Panc1 (cell line): Measurements from ENCODE around the gene DDX42. TPM values are rescaled to one million over a fixed set of nuclear protein-coding genes. Genes with fewer than 3 reads are reported as not detected.

ENCODE experiments used
- ATAC-seq: fragments of 200-7000 bp; cut with Tn5 transposase; 2 replicates; pipeline ENCODE4 v1.9.1; 2020; ENCODE audit warnings: mild to moderate bottlenecking, moderate library complexity
- BruUV-seq: library from RNA; stranded (reverse); fragments of 400-500 nt; replicated peaks from 2 replicates; lab custom pipeline; 2021; lab: Mats Ljungman, UMichigan
- CTCF ChIA-PET: fragments of 300-600 bp; sonication (Branson Sonifier 250); formaldehyde crosslinking; loops from one replicate; lab custom pipeline; 2022; ENCODE audit warnings: antibody characterized with exemption; lab: Charles Lee
- POLR2A ChIA-PET: fragments of 300-600 bp; sonication (Branson Sonifier 250); formaldehyde crosslinking; loops from one replicate; lab custom pipeline; 2022; ENCODE audit warnings: antibody characterized with exemption; lab: Charles Lee
- DNase-seq: peaks from one replicate; pipeline ENCODE4 v3.0.0-alpha.2; 2010; ENCODE audit warnings: low read depth, low spot score
- H3K27ac ChIP-seq: 2 replicates; pipeline ENCODE4 v1.5.1; 2011; ENCODE audit warnings: mild to moderate bottlenecking, low read length, inconsistent platforms
- H3K27me3 ChIP-seq: fragments of 200-500 bp; sonication (Bioruptor generic); 2 replicates; pipeline ENCODE4 v1.6.0; 2014; ENCODE audit warnings: low read length, inconsistent platforms; ENCODE audit not compliant: control insufficient read depth, insufficient read depth
- H3K36me3 ChIP-seq: fragments of 200-500 bp; sonication (Bioruptor generic); 2 replicates; pipeline ENCODE4 v1.5.1; 2014; ENCODE audit warnings: inconsistent platforms, mild to moderate bottlenecking, low read length, moderate library complexity; ENCODE audit not compliant: control insufficient read depth, insufficient read depth
- H3K4me1 ChIP-seq: 2 replicates; pipeline ENCODE4 v1.5.1; 2011; ENCODE audit warnings: inconsistent platforms, mild to moderate bottlenecking, low read length, moderate library complexity; ENCODE audit not compliant: control insufficient read depth, insufficient read depth
- H3K4me3 ChIP-seq, 2 experiments: 2 replicates each; pipeline ENCODE4 v1.5.1; 2011 to 2012; ENCODE audit warnings: low read depth in 2 of 2, low read length in 2 of 2, mild to moderate bottlenecking in 2 of 2, inconsistent platforms in 1 of 2, moderate library complexity in 1 of 2
- H3K9me3 ChIP-seq: fragments of 200-500 bp; sonication (Bioruptor generic); 2 replicates; pipeline ENCODE4 v1.5.1; 2014; ENCODE audit warnings: low read depth, mild to moderate bottlenecking, inconsistent platforms, low read length, moderate library complexity; ENCODE audit not compliant: control insufficient read depth, insufficient read depth
- CTCF ChIP-seq: fragments of 450-650 bp; IDR thresholded peaks from 2 replicates; pipeline ENCODE4 v1.5.1; 2017; ENCODE audit warnings: mild to moderate bottlenecking
- POLR2AphosphoS5 ChIP-seq: IDR thresholded peaks from 2 replicates; pipeline ENCODE4 v1.6.1; 2012; ENCODE audit warnings: mild to moderate bottlenecking, low read depth, low read length, moderate library complexity
- REST ChIP-seq, 2 experiments: IDR thresholded peaks; 2 replicates each; pipeline ENCODE4 v1.6.1; 2011 to 2012; ENCODE audit warnings: low read depth in 2 of 2, control low read depth in 1 of 2, low read length in 1 of 2, mild to moderate bottlenecking in 1 of 2, moderate library complexity in 1 of 2; ENCODE audit not compliant: insufficient read depth in 1 of 2
- SIN3A ChIP-seq: IDR thresholded peaks from 2 replicates; pipeline ENCODE4 v1.6.1; 2012; ENCODE audit warnings: low read depth, mild to moderate bottlenecking, low read length, moderate library complexity, borderline replicate concordance; ENCODE audit not compliant: insufficient read depth
- TCF7L2 ChIP-seq: IDR thresholded peaks from 2 replicates; pipeline ENCODE4 v1.6.1; 2011; ENCODE audit warnings: mild to moderate bottlenecking, low read depth, low read length, inconsistent platforms
- in situ Hi-C: cut with HindIII; loops from 2 replicates; pipeline ENCODE4 v1.10.0; 2016; ENCODE audit warnings: low sequenced_read_pairs, low pct_unique_long_range_greater_than_20kb
- intact Hi-C: fragments of 100-400 bp; cut with micrococcal nuclease; formaldehyde crosslinking; loops from one replicate; pipeline ENCODE4 v1.10.0; 2022; ENCODE audit not compliant: unreplicated experiment
- total RNA-seq: library from RNA; stranded (reverse); gene quantifications from one replicate; pipeline ENCODE4 v1.2.1, GENCODE V29; 2021; ENCODE audit not compliant: unreplicated experiment

DDX42 gene
- total RNA-seq, 1 experiment from 2014 or later, result 89.6 TPM

- ChIA-PET CTCF (no interaction called here), POLR2A (interaction anchor here (0.6 kb wide), 1 partner anchor 47 kb away, joined by 7 read pairs; no protein-coding TSS in a partner anchor)
- BruUV-seq, result no TSS peak
- no peaks in the 10 kb centered on the region for H3K27me3 ChIP-seq
- intact Hi-C loops, result no loop called here
- in situ Hi-C loops, result no loop called here
- TF ChIP-seq TCF7L2, result no peak
- no peak for TF ChIP-seq REST (IDR thresholded peaks at IDR 0.05; ENCODE audit: insufficient read depth in 1 of 2, low read depth in 2 of 2, low read length in 1 of 2)
- no peak for TF ChIP-seq CTCF
- TF ChIP-seq SIN3A, result no peak
- no peak for TF ChIP-seq POLR2AphosphoS5
- H3K9me3 ChIP-seq, result no peaks in the 10 kb centered on the region
- no peak for DNase-seq
- no peak for ATAC-seq
- H3K4me1 ChIP-seq, result no peaks in the 10 kb centered on the region
- H3K4me3 ChIP-seq, result no peak overlapping the region
- peaks cover 54% of the 10 kb centered on the region for H3K36me3 ChIP-seq
- no peak overlapping the region for H3K27ac ChIP-seq
Measured at GRCh38 chr17:63804328-63804727, 30.4 kb downstream of the DDX42 start.

GRCh38 chr17:63805591-63805990, 31.6 kb downstream of the DDX42 start:
- Histone ChIP-seq H3K4me3 (no peak overlapping the region), H3K27me3 (no peaks in the 10 kb centered on the region), H3K4me1 (no peaks in the 10 kb centered on the region), H3K36me3 (peaks cover 54% of the 10 kb centered on the region), H3K27ac (no peak overlapping the region), H3K9me3 (no peaks in the 10 kb centered on the region)
- ChIA-PET POLR2A (no interaction called here), CTCF (no interaction called here)
- no peak for TF ChIP-seq SIN3A
- no peak for TF ChIP-seq POLR2AphosphoS5
- TF ChIP-seq CTCF, result no peak
- TF ChIP-seq TCF7L2, result no peak
- TF ChIP-seq REST (IDR thresholded peaks at IDR 0.05; ENCODE audit: insufficient read depth in 1 of 2, low read depth in 2 of 2, low read length in 1 of 2), result no peak
- intact Hi-C loops, result no loop called here
- BruUV-seq, result TSS peak; percentile 28
- ATAC-seq (no peak), DNase-seq (no peak)
- in situ Hi-C loops, result no loop called here
